GM19468 (cell line): Measurements from ENCODE around the gene IGFN1.
"Not testable (repeated sequence)": the region's sequence is repeated elsewhere in the genome, so short reads cannot be mapped to it uniquely, and the experiment has no call there.

Experiments
- ATAC-seq: cut with Tn5 transposase; IDR thresholded peaks from one replicate; pipeline ENCODE4 v1.9.1; 2021; ENCODE audit warnings: mild to moderate bottlenecking, moderate library complexity, moderate number of reproducible peaks; ENCODE audit not compliant: unreplicated experiment; ENCODE audit errors: extremely low read depth

IGFN1 gene

DNA sequence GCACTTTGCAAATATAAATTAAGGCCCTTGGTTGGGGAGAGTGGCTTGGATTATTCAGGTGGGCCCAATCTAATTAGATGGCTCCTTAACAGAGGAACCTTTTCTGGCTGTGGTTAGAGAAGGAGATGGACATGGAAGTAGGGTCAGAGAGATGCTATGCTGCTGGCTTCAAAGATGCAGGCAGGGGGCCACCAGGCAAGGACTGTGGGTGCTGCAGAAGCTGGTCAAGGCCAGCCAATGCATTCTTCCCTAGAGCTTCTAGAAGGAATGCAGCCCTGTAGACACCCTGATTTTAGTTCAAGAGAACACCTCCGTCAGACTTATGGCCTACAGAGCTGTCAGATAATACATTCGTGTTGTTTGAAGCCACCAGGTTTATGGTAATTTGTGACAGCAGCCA is 32.7 kb upstream of the IGFN1 start:
- no peak for ATAC-seq

DNA sequence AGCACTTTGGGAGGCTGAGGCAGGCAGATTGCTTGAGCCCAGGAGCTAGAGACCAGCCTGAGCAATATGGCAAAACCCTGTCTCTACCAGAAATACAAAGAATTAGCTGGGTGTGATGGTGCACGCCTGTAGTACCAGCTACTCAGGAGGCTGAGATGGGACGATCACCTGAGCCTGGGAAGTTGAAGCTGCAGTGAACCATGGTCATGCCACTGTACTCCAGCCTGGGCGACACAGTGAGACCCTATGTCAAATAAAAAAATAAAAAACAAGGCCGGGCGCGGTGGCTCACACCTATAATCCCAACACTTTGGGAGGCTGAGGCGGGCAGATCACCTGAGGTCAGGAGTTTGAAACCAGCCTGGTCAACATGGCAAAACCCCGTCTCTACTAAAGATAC is 27.6 kb upstream of the IGFN1 start:
- ATAC-seq = not testable (repeated sequence)

DNA sequence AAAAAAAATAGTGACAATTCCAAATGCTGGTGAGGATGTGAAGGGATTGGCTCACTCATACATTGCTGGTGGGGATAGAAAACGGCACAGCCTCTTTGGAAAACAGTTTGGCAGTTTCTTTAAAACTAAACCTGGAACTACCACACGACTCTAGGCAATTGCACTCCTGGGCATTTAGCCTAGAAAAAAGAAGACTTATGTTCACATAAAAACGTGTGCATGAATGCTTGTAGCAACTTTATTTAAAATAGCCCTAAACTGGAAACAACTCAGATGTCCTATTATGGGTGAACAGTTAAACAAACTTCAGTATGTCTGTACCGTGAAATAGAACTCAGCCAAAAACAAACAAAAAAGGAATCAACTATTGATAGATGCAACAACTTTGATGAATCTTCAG is 26.9 kb upstream of the IGFN1 start:
- ATAC-seq = no peak

DNA sequence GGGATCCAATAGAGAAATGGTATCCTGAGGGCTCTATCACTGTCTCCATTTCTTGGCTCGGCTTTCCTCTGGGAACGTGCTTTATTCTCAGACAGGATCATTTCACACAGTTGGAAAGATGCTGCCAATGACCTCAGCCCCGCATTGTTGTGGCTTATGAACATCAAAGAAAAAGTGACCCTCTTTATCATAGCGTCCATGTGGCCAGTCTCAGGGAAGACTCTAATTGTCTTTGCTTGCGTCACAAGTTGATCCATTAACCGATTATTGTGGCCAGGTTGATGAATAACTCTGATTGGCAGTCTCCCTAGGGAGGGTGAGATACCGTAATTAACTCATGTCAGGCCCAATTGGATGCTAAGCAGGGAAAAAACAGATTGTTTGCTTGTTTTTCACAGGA is 26.0 kb upstream of the IGFN1 start:
- ATAC-seq = no peak

DNA sequence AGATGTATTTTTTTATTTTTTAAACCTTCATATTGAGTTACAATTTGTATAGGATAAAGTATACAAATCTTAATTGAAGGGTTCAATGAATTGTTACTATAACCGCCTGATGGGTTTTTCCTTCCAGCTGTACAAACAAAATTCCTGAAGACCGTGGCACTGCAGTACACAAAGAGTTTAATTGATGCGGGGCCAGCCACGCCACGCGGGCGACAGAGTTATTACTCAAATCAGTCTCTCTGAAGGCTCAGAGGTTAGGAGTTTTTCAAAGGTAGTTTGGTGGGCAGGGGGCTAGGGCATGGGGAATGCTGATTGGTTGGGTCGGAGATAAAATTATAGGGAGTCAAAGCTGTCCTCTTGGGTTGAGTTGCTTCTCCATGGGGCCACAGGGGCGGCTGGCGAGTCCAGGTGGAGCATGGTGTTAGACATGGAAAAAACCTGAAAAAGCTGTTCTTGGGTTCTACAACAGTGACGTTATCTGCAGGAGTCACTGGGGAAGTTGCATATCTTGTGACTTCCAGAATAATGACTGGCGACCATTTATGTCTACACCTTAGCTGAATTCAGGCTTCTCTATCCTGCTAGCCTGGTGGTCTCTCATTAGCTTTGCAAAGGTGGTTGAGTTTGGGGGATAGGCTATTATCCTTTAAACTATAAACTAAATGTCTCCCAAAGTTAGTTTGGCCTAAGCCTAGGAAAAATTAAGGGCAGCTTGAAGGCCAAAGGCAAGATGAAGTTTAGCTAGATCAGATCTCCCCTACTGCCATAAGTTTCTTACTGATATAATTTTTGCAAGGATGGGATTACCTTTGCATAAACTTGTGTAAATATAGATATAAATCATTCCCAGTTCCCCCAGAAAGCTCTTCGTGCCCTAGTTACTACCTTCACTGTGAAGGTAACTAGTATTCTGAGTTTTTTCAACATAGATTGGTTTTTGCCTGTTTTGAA is 23.3 kb upstream of the IGFN1 start:
- no peak for ATAC-seq

DNA sequence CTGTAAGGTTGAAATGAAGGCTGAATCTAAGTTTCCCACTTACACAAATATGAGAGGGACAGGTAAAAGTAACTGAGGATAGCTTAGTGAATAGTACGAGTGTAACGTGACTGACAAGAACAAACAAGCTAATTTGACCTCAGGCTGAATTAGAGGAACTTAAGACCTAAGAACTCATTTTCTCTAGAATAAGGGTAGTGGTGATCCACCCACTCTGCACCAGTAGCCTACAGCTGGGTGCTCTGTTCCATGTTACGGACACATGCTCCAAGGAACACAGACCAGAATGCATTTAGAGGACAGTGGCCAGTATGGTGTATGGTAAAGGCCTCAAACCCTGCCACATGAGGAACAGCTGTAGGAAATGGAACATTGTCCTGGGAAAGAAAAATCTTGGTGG is 21.4 kb upstream of the IGFN1 start:
- ATAC-seq = no peak

DNA sequence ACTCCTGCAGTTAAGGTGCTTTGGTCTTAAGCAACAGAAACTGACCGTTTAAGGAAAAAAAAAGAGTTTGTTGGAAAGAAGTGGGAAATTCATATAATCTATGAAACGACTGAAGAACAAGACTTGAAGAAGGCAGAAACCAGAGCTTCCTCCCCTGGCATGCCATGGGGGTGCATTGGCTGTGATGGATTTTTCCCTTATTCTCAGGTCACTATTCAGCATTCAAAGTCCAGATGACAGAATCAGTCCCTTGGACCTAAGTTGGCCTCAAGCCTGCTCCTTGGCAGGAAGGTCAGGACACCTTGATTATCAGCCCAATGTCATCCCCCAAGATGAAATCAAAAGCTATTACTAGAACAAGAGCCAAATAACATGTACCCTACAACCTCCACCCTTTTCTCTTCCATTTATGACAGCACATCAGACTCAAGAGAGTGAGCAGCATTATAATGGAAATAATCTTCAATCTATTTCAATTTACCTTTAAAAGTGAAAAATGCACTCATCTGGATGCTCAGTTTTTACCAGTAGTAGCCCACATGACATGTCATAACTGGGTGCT is 20.6 kb upstream of the IGFN1 start:
- no peak for ATAC-seq

DNA sequence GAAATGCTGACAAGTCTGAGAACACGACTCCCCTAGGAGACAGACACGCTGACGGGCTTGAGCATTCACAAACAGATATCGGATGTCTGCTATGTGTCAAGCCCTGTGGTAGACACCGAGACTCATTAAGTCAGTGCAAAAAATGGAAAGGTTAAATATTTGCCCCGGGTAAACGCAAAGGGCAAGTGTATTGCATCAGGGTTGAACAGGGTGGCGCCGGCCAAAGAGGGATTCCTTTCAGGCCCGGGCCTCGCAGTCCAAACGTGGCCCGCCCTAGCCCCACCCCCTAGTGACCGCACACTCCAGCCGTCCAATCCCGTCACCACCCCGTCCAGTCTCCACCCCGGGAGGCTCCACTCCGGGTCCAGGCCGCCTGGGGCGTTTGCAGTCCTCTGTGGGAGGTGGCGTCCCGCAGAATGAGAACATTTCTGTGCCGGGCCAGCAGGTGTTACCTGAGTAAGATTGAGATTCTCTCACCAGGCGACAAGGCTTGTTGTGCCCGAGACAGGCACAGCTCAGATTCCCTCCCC is 20.0 kb upstream of the IGFN1 start:
- peak; percentile 88 for ATAC-seq

DNA sequence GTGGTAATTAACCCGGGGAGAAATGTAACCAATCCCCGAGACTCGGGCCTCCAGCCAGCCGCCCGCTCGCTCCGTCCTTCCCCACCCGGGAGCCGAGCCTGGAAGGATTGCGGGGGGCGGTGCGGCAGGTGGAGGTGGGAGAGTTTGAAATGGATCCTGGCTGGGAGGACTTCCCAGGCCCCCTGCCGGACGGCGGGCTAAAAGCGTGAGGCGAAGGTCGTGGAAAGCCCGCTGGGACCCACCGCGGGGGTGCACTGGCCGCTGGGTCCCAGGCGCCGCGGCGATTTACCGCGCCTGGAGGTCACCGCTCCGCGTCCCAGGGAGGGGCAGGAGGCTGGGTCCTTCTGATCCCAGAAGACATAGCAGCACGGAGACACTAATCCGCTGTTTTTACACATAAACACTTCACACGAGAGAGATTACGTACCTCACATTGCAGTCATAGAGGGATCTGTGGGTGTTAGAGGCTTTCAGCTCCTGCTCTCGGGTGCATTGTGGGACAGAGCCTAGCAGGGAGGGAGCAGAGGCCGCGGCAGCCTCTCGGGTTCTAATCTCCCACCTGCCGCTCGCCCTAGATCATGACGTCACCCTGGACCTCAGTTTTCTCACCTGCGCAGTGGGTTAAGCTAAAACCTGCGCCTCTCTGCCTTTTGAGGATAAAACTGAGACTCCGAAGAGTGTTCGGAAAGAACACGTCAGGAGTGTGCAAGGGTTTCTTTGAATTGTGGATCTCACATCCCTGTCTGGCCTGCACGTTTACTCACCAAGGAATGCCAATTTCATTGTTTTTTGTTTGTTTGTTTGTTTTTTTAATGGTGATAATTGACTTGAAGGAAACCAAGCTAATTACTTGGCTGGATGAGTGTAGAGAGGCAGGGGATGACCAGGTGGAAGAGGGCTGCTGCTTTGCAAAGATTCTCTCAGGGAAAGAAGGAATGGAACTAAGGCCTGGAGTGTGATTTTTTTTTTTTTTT is 19.3 kb upstream of the IGFN1 start:
- ATAC-seq = peak; percentile 20

DNA sequence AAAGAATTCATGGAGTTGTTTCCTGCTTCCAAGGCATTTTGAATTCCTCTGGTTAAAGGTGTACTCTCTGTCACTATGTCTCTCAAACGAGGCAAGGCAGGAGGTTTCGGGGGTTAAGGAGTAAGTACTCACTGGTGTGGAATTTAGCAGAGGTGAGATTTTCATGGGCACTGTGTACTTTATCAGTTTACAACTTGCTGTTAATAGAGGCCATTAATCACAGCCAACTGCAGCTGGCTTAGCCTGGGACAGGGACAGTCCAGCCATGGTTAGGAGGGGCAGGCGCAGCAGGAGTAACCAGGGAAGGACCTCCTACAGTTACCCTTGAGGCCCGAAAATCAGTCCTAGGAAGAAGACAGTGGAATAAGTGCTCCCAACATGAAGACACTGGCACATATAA is 18.3 kb upstream of the IGFN1 start:
- ATAC-seq = no peak

DNA sequence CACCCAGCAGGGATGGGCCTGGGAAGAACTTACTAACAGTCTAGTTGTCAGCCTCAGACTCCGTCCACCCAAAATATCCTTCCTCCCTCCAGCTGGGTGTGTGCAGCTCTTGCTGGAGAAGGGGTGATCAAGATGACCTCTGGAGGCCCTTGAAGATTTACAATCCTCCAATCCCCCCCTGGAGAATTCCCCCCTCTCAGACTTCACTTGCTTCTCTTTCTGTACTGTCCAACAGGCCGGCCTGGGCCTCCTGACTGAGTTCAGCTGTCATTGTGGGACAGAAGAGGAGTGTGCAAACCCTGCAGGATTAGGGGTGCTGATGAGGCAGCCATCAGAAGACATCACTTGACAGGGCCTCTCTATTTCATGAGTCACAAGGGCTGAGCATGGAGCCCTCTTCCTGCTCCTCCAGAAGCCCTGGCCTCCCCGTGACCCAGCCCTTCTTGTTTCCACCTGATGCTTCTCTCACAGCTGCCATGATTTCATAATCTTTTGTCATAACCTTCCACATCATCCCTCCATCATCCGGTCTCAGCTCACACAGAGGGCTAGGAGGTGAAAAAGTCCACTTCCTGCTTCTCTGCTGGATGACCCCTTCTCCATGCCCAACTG is 17.5 kb upstream of the IGFN1 start:
- ATAC-seq = no peak

DNA sequence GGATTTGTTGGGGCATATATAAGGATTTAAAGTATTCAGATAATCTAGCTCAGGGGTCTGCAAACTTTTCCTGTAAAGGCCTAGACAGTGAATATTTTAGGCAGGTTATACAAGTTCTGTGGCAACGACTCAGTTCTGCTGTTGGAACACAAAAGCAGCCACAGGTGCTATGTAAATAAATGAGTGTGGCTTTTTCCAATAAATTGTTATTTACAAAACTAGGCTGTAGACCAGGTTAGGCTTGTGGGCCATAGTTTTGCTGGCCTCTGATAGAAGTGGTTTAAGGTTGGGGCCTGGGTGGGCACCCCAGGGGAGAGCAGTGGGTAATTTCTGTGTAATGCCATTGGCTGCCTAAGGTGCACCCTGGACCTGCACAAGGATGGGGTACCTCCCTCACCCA is 16.9 kb upstream of the IGFN1 start:
- no peak for ATAC-seq

DNA sequence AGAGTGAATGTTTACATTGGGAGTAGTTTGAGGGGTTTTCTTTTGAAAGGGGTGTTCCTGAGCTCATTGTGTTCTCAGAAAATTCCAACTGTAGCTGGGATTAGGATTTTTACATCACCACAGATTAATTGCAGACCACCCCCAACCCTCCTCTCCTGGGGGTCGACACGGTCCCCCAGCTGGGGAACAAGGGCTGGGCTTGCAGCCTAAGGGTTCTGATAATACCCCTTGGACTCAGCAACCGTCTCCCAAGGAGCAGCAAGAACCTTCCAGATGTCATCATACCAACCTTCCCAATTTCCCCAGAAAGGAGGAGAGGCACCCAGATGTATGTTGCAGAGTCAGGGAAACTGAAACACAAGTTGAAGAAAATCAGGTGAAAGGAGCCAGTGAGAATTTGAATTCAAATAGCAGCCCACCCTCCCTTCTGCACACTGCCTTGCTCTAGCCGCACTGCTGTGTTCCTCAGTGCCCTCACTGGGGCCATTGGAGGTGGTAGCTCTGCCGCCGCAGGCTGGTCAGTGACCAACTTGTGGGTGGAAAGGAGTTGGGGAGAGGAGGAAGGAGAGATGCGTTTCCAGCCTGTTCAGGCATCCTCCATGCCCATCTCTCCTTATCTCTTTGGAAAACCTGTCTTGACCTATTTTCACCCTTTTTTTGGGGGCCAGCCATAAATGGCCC is 14.7 kb upstream of the IGFN1 start:
- no peak for ATAC-seq

DNA sequence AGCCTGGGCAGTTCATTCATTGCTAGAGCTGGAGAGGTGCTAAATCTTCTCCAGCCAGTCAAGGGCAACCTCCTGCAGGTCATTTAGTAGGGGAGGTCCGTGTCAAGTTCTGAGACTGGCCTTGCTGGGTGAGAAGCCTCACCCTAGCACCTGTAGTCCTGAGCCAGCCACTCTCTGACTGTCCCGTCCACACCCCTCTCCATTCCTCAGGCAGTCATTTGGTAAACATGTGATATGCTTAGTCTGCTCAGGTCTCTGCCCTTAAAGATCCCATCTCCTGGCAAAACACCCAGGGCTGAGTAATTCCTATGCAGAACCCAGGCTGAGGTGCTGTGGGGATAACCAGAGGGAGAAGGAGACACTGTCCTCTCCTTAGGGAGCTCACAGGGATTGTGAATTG is 13.7 kb upstream of the IGFN1 start:
- ATAC-seq = no peak

DNA sequence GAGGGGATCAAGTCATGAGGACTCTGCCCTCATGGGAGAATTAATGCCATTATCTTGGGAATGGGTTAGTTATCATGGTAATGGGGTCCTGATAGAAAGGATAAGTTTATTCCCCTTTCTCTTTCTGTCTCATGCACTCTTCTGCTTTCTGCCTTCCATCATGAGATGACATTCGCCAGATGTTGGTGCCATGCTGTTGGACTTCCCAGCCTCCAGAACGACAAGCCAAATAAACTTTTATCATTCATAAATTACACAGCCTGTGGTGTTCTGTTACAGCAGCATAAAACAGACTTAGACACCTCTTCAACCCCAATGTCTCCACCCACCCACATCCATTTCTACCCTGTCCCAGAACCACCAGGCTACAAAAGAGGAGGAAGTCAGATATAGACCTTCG is 11.9 kb upstream of the IGFN1 start:
- no peak for ATAC-seq

DNA sequence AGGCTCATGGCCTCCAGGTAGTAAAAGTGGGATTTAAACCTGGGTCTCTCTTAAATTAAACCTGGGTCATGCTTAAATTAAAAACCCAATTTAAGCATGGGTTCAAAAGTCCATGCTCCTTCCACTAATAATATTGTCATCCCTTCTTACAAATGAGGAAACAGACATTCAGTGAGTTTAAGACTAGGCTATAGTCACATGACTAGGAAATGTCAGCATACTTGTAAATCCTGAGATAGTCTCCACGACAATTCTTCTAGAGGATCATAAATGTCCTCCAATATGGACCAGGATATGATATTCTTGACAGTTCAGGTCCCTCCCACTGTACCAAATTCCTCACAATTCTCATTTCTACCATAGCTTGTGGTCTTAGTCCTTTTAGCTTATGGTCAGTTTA is 10.5 kb upstream of the IGFN1 start:
- no peak for ATAC-seq

DNA sequence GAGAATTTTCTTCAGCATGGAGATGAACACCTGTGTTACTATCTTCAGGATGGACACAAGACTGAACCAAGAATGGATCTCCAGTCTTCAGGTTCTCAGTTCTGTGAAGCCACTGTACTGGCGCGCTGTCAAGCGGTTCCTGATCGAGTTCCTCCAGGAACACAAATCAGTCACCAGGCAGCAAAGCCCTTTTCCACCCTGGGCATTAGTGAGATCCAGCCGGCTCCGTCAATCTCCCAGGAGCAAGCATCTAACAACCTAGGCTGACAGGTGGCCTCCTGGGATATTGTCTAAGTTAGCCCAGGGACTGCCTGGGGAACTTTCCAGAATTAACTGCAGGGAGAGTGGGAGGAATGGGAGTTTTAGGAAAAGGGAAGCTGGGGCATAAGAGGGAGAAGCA is 9.7 kb upstream of the IGFN1 start:
- no peak for ATAC-seq

DNA sequence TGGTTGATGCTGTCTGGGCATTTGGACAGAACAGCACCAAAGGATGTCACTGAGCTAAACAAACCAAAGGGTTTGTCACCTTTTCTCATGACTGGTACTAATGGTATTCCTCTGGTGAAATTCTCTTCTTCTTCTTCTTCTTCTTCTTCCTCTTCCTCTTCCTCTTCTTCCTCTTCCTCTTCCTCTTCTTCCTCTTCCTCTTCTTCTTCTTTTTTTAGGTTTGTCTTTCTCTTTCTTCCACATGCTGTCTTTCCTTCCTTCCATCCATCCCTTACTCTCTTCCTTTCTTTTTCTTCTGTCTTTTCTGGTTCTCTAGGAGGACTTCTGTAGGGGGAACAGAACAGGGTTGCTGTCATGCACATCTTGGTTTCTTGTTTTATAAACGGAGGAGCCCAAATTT is 9.3 kb upstream of the IGFN1 start:
- ATAC-seq = no peak

DNA sequence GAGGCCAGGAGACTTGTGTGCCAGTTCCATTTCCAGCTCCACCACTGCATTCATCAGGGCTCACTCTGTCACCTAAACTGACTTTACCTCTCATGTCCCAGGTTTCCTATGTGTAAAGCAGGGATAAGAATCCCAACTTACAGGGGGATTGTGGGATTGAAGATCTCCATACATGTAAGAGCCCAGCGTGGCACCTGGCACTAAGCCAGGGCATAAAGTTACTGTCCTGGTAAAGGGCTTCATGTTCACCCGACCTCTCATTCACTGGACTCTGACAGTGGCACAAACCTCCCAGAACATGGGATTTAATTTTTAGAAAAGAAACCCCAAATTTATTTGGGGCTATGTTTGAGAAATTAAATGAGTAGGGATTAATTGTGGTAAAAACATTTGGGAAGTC is 8.9 kb upstream of the IGFN1 start:
- no peak for ATAC-seq

DNA sequence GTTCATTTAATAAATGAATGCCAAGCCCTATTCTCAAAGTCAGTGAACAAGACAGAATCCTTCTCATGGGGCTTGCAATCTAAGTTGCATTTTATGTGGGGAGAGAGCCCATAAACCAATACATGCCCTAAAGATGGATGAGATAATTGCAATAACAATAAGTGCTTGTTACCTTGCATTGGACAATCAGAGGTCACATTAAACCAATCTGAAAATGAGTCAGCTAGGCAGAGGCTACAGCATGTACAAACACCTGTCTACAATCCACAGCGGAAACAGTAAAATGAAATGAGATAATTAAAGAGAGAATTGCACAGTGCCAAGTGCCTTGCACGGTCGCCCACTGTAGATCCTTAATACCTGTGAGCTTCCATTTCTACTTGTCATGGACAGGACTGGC is 7.4 kb upstream of the IGFN1 start:
- ATAC-seq = no peak
